Measurements from ENCODE around the gene BARX1.
"Not testable (repeated sequence)": the region's sequence is repeated elsewhere in the genome, so short reads cannot be mapped to it uniquely, and the experiment has no call there.

Gene BARX1

DNA sequence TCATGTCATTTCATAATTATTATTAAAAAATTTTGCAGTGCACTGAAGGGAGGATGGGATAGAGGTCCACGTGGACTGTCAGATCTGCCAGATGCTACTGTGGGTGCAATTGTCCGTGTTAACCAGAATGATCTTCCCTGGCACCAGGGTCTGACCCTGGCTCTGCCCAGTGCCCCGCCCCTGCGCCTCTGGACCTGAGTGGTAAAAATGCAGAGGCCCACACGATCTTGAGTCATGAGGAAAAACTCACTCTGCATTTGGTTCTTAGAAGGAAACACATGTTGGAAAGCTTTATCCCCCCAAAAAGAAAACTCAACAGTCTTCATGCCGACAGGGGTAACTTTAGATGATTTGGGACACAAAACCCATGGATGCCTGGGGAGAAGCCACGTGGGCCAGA lies 20.1 kb upstream of the BARX1 start:
- Histone ChIP-seq H2AFZ (ENCODE audit: low read depth, low read length, severe bottlenecking) (no peak overlapping the region), H4K20me1 (ENCODE audit: low read depth, low read length) (no peaks in the 10 kb centered on the region), H3K9ac (ENCODE audit: low read length) (no peak overlapping the region), H3K27ac (ENCODE audit: low read depth, low read length) (no peak overlapping the region), H3K79me2 (ENCODE audit: insufficient read depth, low read length) (no peaks in the 10 kb centered on the region), H3K4me3 (ENCODE audit: insufficient read depth, low read length, poor library complexity, severe bottlenecking) (no peak overlapping the region), H3K36me3 (ENCODE audit: low read length) (no peaks in the 10 kb centered on the region), H3K4me2 (ENCODE audit: low read depth, low read length, poor library complexity, severe bottlenecking) (no peak overlapping the region), H3K9me2 (replicated peaks; ENCODE audit: insufficient read depth, low read length) (no peaks in the 10 kb centered on the region), H3K27me3 (ENCODE audit: low read length) (no peaks in the 10 kb centered on the region), H3K9me3 (ENCODE audit: insufficient read depth, low read length) (no peaks in the 10 kb centered on the region), H3F3A (ENCODE audit: insufficient read depth) (no peaks in the 10 kb centered on the region)
- TF ChIP-seq EZH2phosphoT487 (conservative IDR thresholded peaks at IDR 0.05; ENCODE audit: low read length) = no peak
- TF ChIP-seq, protein P1, sequence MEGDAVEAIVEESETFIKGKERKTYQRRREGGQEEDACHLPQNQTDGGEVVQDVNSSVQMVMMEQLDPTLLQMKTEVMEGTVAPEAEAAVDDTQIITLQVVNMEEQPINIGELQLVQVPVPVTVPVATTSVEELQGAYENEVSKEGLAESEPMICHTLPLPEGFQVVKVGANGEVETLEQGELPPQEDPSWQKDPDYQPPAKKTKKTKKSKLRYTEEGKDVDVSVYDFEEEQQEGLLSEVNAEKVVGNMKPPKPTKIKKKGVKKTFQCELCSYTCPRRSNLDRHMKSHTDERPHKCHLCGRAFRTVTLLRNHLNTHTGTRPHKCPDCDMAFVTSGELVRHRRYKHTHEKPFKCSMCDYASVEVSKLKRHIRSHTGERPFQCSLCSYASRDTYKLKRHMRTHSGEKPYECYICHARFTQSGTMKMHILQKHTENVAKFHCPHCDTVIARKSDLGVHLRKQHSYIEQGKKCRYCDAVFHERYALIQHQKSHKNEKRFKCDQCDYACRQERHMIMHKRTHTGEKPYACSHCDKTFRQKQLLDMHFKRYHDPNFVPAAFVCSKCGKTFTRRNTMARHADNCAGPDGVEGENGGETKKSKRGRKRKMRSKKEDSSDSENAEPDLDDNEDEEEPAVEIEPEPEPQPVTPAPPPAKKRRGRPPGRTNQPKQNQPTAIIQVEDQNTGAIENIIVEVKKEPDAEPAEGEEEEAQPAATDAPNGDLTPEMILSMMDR (IDR thresholded peaks at IDR 0.05; ENCODE audit: insufficient read depth, low read length, poor library complexity, severe bottlenecking) = no peak

DNA sequence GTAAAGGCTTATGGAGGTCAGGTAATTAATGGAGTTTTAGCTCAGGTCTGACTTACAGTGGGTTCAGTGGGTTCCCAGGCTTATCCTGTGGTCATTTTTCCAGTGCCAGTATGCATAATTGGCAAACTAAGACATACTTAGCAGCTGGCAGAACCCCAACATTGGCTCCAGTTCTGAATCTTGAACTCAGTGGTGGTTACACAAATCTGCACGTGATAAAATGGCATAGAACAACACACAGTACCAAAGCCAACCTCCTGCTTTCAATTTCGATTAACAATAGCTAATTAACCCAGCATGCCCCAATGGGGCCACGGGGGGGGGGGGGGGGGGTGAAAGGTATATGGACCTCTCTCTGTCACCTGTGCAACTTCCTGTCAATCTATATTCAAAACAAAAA lies 19.0 kb upstream of the BARX1 start:
- Histone ChIP-seq H3K27ac (ENCODE audit: low read depth, low read length) (no peak overlapping the region), H3K79me2 (ENCODE audit: insufficient read depth, low read length) (no peaks in the 10 kb centered on the region), H3K9me2 (replicated peaks; ENCODE audit: insufficient read depth, low read length) (no peaks in the 10 kb centered on the region), H3K36me3 (ENCODE audit: low read length) (no peaks in the 10 kb centered on the region), H3K4me2 (ENCODE audit: low read depth, low read length, poor library complexity, severe bottlenecking) (no peak overlapping the region), H2AFZ (ENCODE audit: low read depth, low read length, severe bottlenecking) (no peak overlapping the region), H3K27me3 (ENCODE audit: low read length) (no peaks in the 10 kb centered on the region), H3K9ac (ENCODE audit: low read length) (no peak overlapping the region), H4K20me1 (ENCODE audit: low read depth, low read length) (no peaks in the 10 kb centered on the region), H3F3A (ENCODE audit: insufficient read depth) (no peaks in the 10 kb centered on the region), H3K9me3 (ENCODE audit: insufficient read depth, low read length) (no peaks in the 10 kb centered on the region), H3K4me3 (ENCODE audit: insufficient read depth, low read length, poor library complexity, severe bottlenecking) (no peak overlapping the region)
- TF ChIP-seq EZH2phosphoT487 (conservative IDR thresholded peaks at IDR 0.05; ENCODE audit: low read length) = no peak
- TF ChIP-seq, protein P1 (IDR thresholded peaks at IDR 0.05; ENCODE audit: insufficient read depth, low read length, poor library complexity, severe bottlenecking) = no peak

DNA sequence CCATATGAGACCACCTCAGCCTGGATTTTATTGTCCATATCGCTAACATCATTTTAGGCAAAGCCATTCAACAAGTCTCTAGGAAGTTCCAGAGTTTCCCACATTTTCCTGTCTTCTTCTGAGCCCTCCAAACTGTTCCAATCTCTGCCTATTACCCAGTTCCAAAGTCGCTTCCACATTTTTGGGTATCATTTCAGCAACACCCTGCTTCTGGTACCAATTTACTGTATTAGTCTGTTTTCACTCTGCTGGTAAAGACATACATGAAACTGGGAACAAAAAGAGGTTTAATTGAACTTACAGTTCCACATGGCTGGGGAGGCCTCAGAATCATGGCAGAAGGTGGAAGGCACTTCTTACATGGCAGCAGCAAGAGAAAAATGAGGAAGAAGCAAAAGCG lies 17.5 kb upstream of the BARX1 start:
- not testable (repeated sequence) for H3K9me3 ChIP-seq (ENCODE audit: insufficient read depth, low read length); H3K4me2 ChIP-seq (ENCODE audit: low read depth, low read length, poor library complexity, severe bottlenecking); H3K9ac ChIP-seq (ENCODE audit: low read length)

DNA sequence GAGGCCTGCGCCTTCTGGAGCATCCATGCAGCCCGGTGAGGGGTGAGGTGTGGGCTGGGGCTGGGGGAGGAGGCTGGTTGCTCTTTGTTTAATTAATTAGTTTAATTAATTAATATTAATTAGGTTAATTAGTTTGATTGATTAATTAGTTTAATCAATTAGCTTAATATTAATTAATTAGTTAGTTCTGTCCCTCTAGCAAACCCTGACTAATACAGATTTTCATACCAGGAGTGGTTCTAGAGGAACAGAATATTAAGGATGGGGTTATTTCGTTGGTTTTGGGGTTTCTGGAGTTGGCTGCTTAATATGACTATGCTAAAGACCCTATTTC lies 14.1 kb upstream of the BARX1 start:
- Histone ChIP-seq H3K9me3 (ENCODE audit: insufficient read depth, low read length) (no peaks in the 10 kb centered on the region), H3K4me2 (ENCODE audit: low read depth, low read length, poor library complexity, severe bottlenecking) (no peak overlapping the region), H3K79me2 (ENCODE audit: insufficient read depth, low read length) (no peaks in the 10 kb centered on the region), H3K27me3 (ENCODE audit: low read length) (no peaks in the 10 kb centered on the region), H3K4me3 (ENCODE audit: insufficient read depth, low read length, poor library complexity, severe bottlenecking) (no peak overlapping the region), H3F3A (ENCODE audit: insufficient read depth) (no peaks in the 10 kb centered on the region), H3K36me3 (ENCODE audit: low read length) (no peaks in the 10 kb centered on the region), H3K9me2 (replicated peaks; ENCODE audit: insufficient read depth, low read length) (no peaks in the 10 kb centered on the region), H2AFZ (ENCODE audit: low read depth, low read length, severe bottlenecking) (no peak overlapping the region), H3K9ac (ENCODE audit: low read length) (no peak overlapping the region), H3K27ac (ENCODE audit: low read depth, low read length) (no peak overlapping the region), H4K20me1 (ENCODE audit: low read depth, low read length) (no peaks in the 10 kb centered on the region)
- no peak for TF ChIP-seq EZH2phosphoT487 (conservative IDR thresholded peaks at IDR 0.05; ENCODE audit: low read length)
- TF ChIP-seq, protein P1 (IDR thresholded peaks at IDR 0.05; ENCODE audit: insufficient read depth, low read length, poor library complexity, severe bottlenecking) = no peak

More for the DNA sequence above, 17.5 kb upstream of the BARX1 start:
- not testable (repeated sequence) for H3F3A ChIP-seq (ENCODE audit: insufficient read depth); H3K27me3 ChIP-seq (ENCODE audit: low read length); H3K9me2 ChIP-seq (replicated peaks; ENCODE audit: insufficient read depth, low read length); H3K27ac ChIP-seq (ENCODE audit: low read depth, low read length); H4K20me1 ChIP-seq (ENCODE audit: low read depth, low read length); H3K36me3 ChIP-seq (ENCODE audit: low read length); H3K79me2 ChIP-seq (ENCODE audit: insufficient read depth, low read length); H3K4me3 ChIP-seq (ENCODE audit: insufficient read depth, low read length, poor library complexity, severe bottlenecking); H2AFZ ChIP-seq (ENCODE audit: low read depth, low read length, severe bottlenecking)
